Prostate gland (tissue), 2 donors: ENCODE results near the gene SSBP3.

Experiments used
- CTCF ChIP-seq, 4 experiments: fragments of 200-600 bp in 2 of 4; fragments of 450-650 bp in 2 of 4; sonication (generic) in 2 of 4; IDR thresholded peaks; 1 replicate in 3 of 4; 2 replicates in 1 of 4; pipeline ENCODE4 v1.5.1; 2016 to 2019; ENCODE audit warnings: antibody characterized with exemption in 4 of 4, mild to moderate bottlenecking in 2 of 4, moderate library complexity in 2 of 4
- POLR2A ChIP-seq: fragments of 450-650 bp; IDR thresholded peaks from one replicate; pipeline ENCODE4 v1.6.1; 2016; ENCODE audit warnings: antibody characterized with exemption, mild to moderate bottlenecking
- POLR2AphosphoS5 ChIP-seq: sonication (generic); formaldehyde crosslinking; IDR thresholded peaks from one replicate; pipeline ENCODE4 v1.6.1; 2017; ENCODE audit warnings: antibody characterized with exemption

- TF ChIP-seq CTCF (IDR thresholded peaks at IDR 0.05) (no peak), POLR2A (no peak), POLR2AphosphoS5 (no peak)
Observed at GRCh38 chr1:54417123-54417522, 10.9 kb upstream of the SSBP3 start.
